Coronary artery (tissue), 2 donors: ENCODE data around the gene OTUD7B.
A peak's percentile ranks its signal among the peaks of the same experiment; 100 is the strongest.

Source experiments
- DNase-seq: peaks from one replicate; pipeline ENCODE4 v3.0.0-alpha.2; 2017; ENCODE audit warnings: low spot score
- H3K27ac ChIP-seq, 2 donors: fragments of 200-600 bp; sonication (generic); one replicate each; pipeline ENCODE4 v1.5.1; 2016 to 2019
- H3K4me3 ChIP-seq: fragments of 200-600 bp; sonication (generic); 2 replicates; pipeline ENCODE4 v1.5.1; 2016; ENCODE audit warnings: mild to moderate bottlenecking, moderate library complexity
- CTCF ChIP-seq: fragments of 200-600 bp; sonication (generic); IDR thresholded peaks from one replicate; pipeline ENCODE4 v1.5.1; 2019; ENCODE audit warnings: antibody characterized with exemption

OTUD7B gene

GRCh38 chr1:149926296-149926695, 84.2 kb downstream of the OTUD7B start:
- H3K27ac ChIP-seq, result no peak overlapping the region
- DNase-seq, result no peak
- TF ChIP-seq CTCF, result no peak
- peak overlapping the region; percentile 98 for H3K4me3 ChIP-seq

GRCh38 chr1:149925751-149926150, 84.8 kb downstream of the OTUD7B start:
- Histone ChIP-seq H3K27ac (no peak overlapping the region), H3K4me3 (peak overlapping the region; percentile 98)
- no peak for DNase-seq

GRCh38 chr1:149925345-149925744, 85.2 kb downstream of the OTUD7B start:
- TF ChIP-seq CTCF, result no peak
- Histone ChIP-seq H3K27ac (no peak overlapping the region), H3K4me3 (no peak overlapping the region)
- DNase-seq, result no peak

More at GRCh38 chr1:149925751-149926150, 84.8 kb downstream of the OTUD7B start:
- TF ChIP-seq CTCF, result no peak

- TF ChIP-seq CTCF, result no peak
- Histone ChIP-seq H3K4me3 (no peak overlapping the region), H3K27ac (no peak overlapping the region)
- no peak for DNase-seq
Measured at GRCh38 chr1:149923626-149924025, 86.9 kb downstream of the OTUD7B start.

- DNase-seq, result peak; percentile 85
- H3K4me3 ChIP-seq, result peak within 1 kb of the TSS; percentile 70
- H3K27ac ChIP-seq, result peak within 1 kb of the TSS; percentile 27 to 34
- TF ChIP-seq CTCF, result no peak
Measured at GRCh38 chr1:149917571-149918144, 92.9 kb downstream of the OTUD7B start, which contains the start of gene SV2A. Gene SV2A (minus strand): TSS chr1:149917844. CDS start chr1:149913840, 4,004 bp downstream.

GRCh38 chr1:149916898-149917252, 93.7 kb downstream of the OTUD7B start:
- H3K27ac ChIP-seq, result peak overlapping the region; percentile 27 to 34

More at GRCh38 chr1:149916898-149917252, 93.7 kb downstream of the OTUD7B start:
- no peak for DNase-seq
- TF ChIP-seq CTCF, result no peak
- peak overlapping the region; percentile 70 for H3K4me3 ChIP-seq
